Upper lobe of right lung (tissue), 1 donor: Measurements from ENCODE around the gene RPTOR. TPM values are rescaled to one million over a fixed set of nuclear protein-coding genes. Genes with fewer than 3 reads are reported as not detected.

Source experiments
- ATAC-seq: fragments of 200-7000 bp; cut with Tn5 transposase; one replicate; pipeline ENCODE4 v1.9.1; 2020; ENCODE audit warnings: mild to moderate bottlenecking, moderate library complexity
- DNase-seq: peaks from one replicate; pipeline ENCODE4 v3.0.0-alpha.2; 2020
- H3K27ac ChIP-seq: fragments of 200-600 bp; one replicate; pipeline ENCODE4 v1.8.0; 2022
- H3K27me3 ChIP-seq: fragments of 200-600 bp; one replicate; pipeline ENCODE4 v1.8.0; 2022; ENCODE audit warnings: mild to moderate bottlenecking
- H3K36me3 ChIP-seq: fragments of 200-600 bp; one replicate; pipeline ENCODE4 v1.8.0; 2022
- H3K4me1 ChIP-seq: fragments of 200-600 bp; one replicate; pipeline ENCODE4 v1.8.0; 2022
- H3K4me3 ChIP-seq: fragments of 200-600 bp; one replicate; pipeline ENCODE4 v1.8.0; 2022; ENCODE audit warnings: mild to moderate bottlenecking
- H3K9me3 ChIP-seq: fragments of 200-600 bp; one replicate; pipeline ENCODE4 v1.8.0; 2022
- intact Hi-C: fragments of 100-400 bp; cut with DNase I; formaldehyde crosslinking; loops from one replicate; pipeline ENCODE4 v1.11.0; 2022
- total RNA-seq: library from RNA; stranded (reverse); fragmentation: NEBNext Ultra II Directional; extraction: Animal tissue kit (Norgen Biotek cat#: 25700); gene quantifications from one replicate; pipeline ENCODE4 v1.2.1, GENCODE V29; 2021
- TF ChIP-seq, protein P1 (sequence below): fragments of 200-600 bp; IDR thresholded peaks from one replicate; pipeline ENCODE4 v1.8.0; 2022; ENCODE audit warnings: antibody characterized with exemption
- donor health status: DM: no; HTN: yes; CAD: no; lungs with severe emphysema.

Gene RPTOR
- total RNA-seq, 1 donor from 2014 or later = 35.4 TPM

DNA sequence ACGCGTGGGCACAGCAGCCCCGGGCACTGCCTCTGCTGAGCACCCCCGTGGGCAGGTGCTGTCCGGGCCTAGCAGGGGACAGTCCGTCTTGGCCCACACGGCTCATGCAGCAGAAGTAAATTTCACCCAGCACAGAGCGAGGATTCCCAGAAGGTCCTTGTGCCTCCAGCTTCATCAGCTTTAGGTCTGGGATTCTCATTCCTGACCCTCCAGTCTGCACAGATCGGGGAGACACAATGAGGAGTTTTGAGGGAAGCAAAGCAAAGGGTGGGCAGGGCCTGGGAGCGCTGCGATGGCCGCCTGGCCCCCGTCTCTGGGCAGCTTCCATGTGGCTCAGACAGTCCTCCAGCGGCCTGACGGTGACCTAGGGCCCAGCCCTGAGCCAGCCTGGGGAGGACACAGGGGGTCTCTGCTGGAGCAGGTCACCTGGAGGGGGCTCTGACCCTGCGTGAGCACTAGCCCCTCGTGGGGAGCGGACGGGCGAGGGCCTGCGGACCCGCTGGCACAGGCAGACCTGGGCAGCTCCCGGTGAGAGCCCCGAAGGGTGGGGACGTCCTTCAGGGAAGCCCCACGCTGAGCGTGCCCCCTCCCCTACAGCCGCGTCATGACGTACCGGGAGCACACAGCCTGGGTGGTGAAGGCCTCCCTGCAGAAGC, 416.3 kb downstream of the RPTOR start:
- ATAC-seq (no peak), DNase-seq (no peak)
- H3K36me3 ChIP-seq = peaks cover 7% of the 10 kb centered on the region
- intact Hi-C loops = no loop called here
- TF ChIP-seq, protein P1, sequence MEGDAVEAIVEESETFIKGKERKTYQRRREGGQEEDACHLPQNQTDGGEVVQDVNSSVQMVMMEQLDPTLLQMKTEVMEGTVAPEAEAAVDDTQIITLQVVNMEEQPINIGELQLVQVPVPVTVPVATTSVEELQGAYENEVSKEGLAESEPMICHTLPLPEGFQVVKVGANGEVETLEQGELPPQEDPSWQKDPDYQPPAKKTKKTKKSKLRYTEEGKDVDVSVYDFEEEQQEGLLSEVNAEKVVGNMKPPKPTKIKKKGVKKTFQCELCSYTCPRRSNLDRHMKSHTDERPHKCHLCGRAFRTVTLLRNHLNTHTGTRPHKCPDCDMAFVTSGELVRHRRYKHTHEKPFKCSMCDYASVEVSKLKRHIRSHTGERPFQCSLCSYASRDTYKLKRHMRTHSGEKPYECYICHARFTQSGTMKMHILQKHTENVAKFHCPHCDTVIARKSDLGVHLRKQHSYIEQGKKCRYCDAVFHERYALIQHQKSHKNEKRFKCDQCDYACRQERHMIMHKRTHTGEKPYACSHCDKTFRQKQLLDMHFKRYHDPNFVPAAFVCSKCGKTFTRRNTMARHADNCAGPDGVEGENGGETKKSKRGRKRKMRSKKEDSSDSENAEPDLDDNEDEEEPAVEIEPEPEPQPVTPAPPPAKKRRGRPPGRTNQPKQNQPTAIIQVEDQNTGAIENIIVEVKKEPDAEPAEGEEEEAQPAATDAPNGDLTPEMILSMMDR = no peak
- no peak overlapping the region for H3K4me3 ChIP-seq
- no peak overlapping the region for H3K27ac ChIP-seq
- peaks cover 16% of the 10 kb centered on the region for H3K4me1 ChIP-seq
- H3K27me3 ChIP-seq = no peaks in the 10 kb centered on the region
- H3K9me3 ChIP-seq = no peaks in the 10 kb centered on the region

DNA sequence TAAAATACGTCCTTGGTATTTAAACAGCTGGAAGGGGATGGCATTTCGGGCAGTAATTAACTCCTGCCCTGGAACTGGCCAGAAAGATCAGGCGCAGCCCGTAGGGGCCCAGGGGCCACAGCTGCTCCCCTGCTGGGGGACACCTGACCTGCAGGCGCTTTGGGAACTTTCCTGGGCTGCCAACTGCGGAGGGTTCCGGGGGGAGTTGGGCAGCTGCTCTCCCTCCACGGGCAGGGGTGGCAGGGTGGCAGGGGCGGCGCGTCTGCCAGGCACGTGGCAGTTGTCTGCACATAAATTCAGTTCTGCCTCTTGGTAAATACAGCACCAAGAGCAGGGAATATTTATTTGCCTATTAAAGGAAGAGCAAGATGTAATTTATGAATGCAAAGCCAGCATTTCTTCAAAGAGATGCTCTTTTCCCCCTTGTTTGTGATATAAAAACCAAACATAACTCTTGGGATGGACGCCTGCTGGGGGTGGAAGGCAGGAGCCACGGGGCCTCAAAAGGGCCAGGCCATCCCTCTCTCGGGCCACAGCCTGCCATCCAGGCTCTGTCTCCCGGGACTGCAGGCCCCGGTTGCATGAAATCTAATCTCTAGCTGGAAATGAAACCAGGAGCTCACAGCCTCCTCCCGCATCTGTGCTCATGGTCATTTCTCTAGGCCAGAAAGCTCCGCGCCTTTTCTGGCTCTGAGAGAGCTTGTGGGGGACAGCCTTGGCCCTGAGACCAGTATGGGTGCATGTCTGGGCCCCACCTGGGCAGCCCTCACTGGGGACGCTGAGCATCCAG, 417.1 kb downstream of the RPTOR start:
- no peak overlapping the region for H3K4me3 ChIP-seq
- no peak for DNase-seq
- no peaks in the 10 kb centered on the region for H3K9me3 ChIP-seq
- H3K4me1 ChIP-seq = peaks cover 16% of the 10 kb centered on the region
- TF ChIP-seq, protein P1 = no peak
- H3K36me3 ChIP-seq = peaks cover 7% of the 10 kb centered on the region
- no peaks in the 10 kb centered on the region for H3K27me3 ChIP-seq
- ATAC-seq = no peak
- H3K27ac ChIP-seq = no peak overlapping the region
- intact Hi-C loops = no loop called here

DNA sequence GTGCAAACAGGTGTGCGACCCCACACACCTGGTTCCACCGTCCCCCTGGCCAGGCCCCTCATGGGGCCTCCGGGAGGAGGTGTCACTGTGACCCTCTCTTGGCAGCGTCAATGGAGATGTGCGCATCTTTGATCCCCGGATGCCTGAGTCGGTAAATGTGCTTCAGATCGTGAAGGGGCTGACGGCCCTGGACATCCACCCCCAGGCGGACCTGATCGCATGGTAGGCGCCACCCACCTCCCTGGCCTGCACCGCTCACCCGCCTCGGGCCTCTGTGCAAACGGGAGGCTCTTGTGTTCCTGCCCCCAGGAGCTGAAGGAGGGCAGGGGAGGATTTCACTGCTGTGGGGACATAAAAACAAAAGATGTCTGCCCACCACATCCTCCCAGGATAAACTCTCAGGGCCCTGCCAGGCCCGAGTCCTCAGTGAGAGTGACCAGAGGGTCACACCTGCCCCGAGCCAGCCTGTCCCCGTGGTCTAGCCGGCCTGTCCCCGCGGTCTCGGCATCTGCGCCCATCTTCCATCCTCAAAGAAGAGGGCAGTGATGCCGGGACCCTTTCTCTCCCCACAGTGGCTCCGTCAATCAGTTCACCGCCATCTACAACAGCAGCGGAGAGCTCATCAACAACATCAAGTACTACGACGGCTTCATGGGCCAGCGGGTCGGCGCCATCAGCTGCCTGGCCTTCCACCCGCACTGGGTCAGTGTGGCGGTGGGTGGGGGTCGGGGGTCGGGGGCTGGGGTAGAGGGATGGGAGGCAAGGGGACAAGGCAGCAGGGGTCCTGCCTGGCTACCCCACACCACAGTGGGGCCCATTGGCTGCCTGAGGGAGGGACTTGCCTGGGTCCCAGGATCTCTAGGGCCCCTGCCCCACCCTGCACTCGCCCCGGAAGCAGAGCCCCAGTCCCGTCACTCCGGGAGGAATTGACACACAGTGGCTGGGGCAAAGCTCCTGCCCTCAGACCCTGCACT, 418.0 kb downstream of the RPTOR start:
- peaks cover 7% of the 10 kb centered on the region for H3K36me3 ChIP-seq
- no peak overlapping the region for H3K27ac ChIP-seq
- TF ChIP-seq, protein P1 = no peak
- no peak for DNase-seq
- H3K27me3 ChIP-seq = no peaks in the 10 kb centered on the region
- no peaks in the 10 kb centered on the region for H3K9me3 ChIP-seq
- ATAC-seq = no peak
- H3K4me1 ChIP-seq = peaks cover 16% of the 10 kb centered on the region
- intact Hi-C loops = no loop called here
- no peak overlapping the region for H3K4me3 ChIP-seq

DNA sequence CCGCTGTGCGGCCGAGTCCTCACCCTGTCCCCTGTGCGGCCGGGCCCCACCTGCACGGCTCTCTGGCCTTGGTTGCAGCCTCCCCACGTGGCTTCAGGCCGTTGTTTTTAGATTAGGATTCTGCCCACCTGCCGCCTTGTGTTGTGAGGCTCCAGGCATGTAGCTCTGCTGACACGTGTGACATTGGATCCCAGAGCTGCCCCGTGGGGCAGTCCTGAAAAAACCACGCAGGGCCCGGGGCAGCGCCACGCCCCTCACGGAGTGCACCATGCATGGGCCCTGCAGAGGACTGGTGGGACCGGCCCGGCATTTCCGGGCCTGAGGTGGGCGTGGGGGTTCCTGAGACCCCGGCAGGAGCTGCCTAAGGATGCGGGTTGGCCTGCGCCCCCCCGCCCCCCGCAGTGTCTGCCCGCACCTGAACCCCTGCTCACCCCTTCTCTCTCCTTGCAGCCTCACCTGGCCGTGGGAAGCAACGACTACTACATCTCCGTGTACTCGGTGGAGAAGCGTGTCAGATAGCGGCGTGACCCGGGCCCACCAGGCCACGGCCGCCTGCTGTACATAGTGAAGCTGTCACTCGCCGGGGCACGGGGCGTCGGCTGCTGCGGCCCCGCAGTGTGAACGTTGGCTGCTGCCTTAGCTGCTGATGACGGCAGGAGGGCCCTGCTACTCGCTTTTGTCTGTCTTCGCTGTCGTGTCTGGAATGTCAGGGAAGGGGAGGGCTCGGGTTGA, 419.3 kb downstream of the RPTOR start:
- ATAC-seq = no peak
- no peaks in the 10 kb centered on the region for H3K9me3 ChIP-seq
- intact Hi-C loops = no loop called here
- TF ChIP-seq, protein P1 = no peak
- H3K4me1 ChIP-seq = peaks cover 22% of the 10 kb centered on the region
- peaks cover 7% of the 10 kb centered on the region for H3K36me3 ChIP-seq
- H3K27me3 ChIP-seq = no peaks in the 10 kb centered on the region
- DNase-seq = no peak
- no peak overlapping the region for H3K4me3 ChIP-seq
- no peak overlapping the region for H3K27ac ChIP-seq

DNA sequence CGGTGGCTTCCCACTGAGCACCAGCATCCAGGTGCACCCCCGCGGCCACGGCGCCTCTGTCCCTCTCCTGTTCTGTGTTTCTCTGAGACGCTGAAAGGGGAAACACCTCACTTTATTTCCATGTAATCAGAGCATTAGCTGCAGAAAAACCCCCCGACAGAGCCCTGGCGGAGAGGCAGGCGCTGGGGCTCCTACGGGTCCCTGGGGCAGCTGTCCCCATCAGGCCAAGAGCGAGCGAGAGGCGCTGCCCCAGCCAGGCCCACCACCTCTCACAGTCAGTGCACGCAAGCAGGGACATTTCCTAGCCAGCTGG, 419.9 kb downstream of the RPTOR start:
- TF ChIP-seq, protein P1 = no peak
- Histone ChIP-seq H3K27me3 (no peaks in the 10 kb centered on the region), H3K4me1 (peaks cover 22% of the 10 kb centered on the region), H3K27ac (no peak overlapping the region), H3K4me3 (no peak overlapping the region), H3K36me3 (peaks cover 7% of the 10 kb centered on the region), H3K9me3 (no peaks in the 10 kb centered on the region)
- DNase-seq = no peak
- intact Hi-C loops = no loop called here
- no peak for ATAC-seq
